Fibroblast of pulmonary artery (primary cell): Measurements from ENCODE around the gene CAMK4.

Source experiments
- DNase-seq: peaks from one replicate; pipeline ENCODE4 v3.0.0-alpha.2; 2010; ENCODE audit warnings: low read depth
- H3K4me3 ChIP-seq: replicated peaks from 2 replicates; pipeline ENCODE4 v1.5.1; 2011; ENCODE audit warnings: low read depth, mild to moderate bottlenecking, control low read depth, low read length, moderate library complexity
- TF ChIP-seq, protein P1 (sequence below): IDR thresholded peaks from 2 replicates; pipeline ENCODE4 v1.5.1; 2011; ENCODE audit warnings: mild to moderate bottlenecking, control low read depth, low read length, inconsistent platforms; ENCODE audit errors: missing control alignments

The CAMK4 gene

DNA sequence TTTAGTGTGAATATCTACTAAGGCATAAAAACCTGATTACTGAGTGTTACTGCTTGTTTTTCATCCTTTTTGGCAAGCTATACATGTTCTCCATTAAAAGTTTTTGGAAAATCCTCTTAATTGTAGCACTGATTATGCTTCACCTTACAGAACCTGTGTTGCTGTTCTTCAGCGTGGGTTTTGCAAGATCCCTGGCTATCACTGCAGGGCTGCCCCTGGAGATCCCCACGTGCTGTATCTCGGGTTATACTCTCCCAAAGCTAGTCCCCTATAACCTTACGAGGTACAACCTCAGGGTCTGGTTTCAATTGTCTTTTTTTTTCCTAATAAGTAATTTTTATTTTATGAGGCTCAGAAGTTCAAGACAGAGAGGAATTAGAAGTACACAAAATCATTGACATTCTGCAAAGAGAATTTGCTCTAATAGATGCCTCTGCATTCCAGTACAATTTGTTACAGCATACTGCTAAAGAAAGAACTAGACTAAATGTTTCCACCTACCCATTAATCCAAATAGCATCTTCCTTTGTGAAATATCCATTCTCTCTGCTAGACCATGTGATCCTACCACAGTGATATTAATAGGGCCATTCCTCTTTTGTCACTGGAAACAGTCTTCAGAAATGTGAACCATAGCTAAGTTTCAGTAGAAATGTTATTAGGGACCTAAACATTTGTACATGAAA is 25.8 kb upstream of the CAMK4 start:
- no peak for DNase-seq
- TF ChIP-seq, protein P1, sequence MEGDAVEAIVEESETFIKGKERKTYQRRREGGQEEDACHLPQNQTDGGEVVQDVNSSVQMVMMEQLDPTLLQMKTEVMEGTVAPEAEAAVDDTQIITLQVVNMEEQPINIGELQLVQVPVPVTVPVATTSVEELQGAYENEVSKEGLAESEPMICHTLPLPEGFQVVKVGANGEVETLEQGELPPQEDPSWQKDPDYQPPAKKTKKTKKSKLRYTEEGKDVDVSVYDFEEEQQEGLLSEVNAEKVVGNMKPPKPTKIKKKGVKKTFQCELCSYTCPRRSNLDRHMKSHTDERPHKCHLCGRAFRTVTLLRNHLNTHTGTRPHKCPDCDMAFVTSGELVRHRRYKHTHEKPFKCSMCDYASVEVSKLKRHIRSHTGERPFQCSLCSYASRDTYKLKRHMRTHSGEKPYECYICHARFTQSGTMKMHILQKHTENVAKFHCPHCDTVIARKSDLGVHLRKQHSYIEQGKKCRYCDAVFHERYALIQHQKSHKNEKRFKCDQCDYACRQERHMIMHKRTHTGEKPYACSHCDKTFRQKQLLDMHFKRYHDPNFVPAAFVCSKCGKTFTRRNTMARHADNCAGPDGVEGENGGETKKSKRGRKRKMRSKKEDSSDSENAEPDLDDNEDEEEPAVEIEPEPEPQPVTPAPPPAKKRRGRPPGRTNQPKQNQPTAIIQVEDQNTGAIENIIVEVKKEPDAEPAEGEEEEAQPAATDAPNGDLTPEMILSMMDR = no peak

GRCh38 chr5:111200828-111201227 is 23.4 kb upstream of the CAMK4 start:
- no peak for DNase-seq
- H3K4me3 ChIP-seq = no peak overlapping the region
- TF ChIP-seq, protein P1 = no peak

More for the DNA sequence above, 25.8 kb upstream of the CAMK4 start:
- H3K4me3 ChIP-seq = no peak overlapping the region

- no peak for DNase-seq
- H3K4me3 ChIP-seq = no peak overlapping the region
- TF ChIP-seq, protein P1 = no peak
Observed at GRCh38 chr5:111201705-111202104, 22.5 kb upstream of the CAMK4 start.

GRCh38 chr5:111211341-111211740 is 12.8 kb upstream of the CAMK4 start:
- H3K4me3 ChIP-seq = no peak overlapping the region
- DNase-seq = no peak
- TF ChIP-seq, protein P1 = no peak

DNA sequence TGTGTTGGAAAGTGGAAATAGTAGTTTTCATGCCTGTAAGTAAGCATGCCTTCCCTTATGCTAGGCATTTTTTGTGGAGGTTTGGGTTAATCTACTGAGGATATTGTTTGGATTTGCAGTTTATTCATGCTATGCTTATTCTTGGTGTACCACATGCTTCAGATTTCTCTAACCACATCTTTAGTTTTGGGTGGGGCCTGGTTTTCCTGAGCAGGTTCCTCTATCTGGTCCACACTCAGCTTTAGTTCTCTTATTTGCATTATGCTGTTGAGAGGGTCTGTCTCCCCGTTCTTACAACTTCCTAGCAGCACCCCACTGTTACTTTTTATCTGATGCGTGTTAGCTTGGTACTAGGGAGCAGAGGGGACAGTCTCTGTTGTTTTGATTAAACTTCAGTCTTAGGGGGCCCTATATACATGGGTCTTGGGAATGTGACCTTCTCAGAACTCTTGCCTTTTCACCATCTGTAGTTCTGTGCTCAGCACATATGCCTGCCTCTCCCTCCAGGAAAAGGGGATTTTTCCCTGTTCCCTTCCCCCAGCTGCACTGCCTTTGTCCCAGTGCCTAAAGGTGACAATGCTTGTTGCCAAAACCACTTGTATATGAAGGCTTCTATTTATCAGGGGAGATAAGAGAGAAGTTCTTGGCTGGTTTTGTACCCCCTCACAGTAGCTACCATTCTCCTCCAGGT is 10.0 kb upstream of the CAMK4 start:
- no peak for DNase-seq
- no peak overlapping the region for H3K4me3 ChIP-seq
- TF ChIP-seq, protein P1 = no peak

DNA sequence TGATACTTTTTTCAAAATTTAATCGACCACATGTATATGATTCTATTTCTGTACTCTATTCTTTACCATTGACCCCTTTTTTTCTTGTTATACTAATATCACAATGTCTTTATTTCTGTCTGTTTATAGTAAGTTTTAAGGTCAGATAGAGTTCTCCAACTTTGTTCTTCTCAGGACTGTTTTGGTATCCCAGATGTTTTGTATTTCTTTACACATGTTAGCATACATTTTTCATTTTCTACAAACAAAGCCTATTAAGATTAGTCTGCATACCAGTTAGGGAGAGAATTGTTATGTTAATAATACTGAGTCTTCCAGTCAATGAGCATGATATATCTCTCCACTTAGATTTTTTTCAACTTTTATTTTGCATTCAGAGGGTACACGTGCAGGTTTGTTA is 8.2 kb upstream of the CAMK4 start:
- TF ChIP-seq, protein P1 = no peak
- DNase-seq = no peak
- no peak overlapping the region for H3K4me3 ChIP-seq

- TF ChIP-seq, protein P1 = no peak
- DNase-seq = no peak
- H3K4me3 ChIP-seq = no peak overlapping the region
Observed at GRCh38 chr5:111221139-111221538, 3.0 kb upstream of the CAMK4 start.
